HG03108 (cell line): Measurements from ENCODE around the gene ZMYND11.

ENCODE experiments used
- ATAC-seq: cut with Tn5 transposase; IDR thresholded peaks from one replicate; pipeline ENCODE4 v1.9.1; 2021; ENCODE audit warnings: moderate library complexity; ENCODE audit not compliant: unreplicated experiment

ZMYND11 gene

GRCh38 chr10:190216-190615, 55.0 kb downstream of the ZMYND11 start:
- no peak for ATAC-seq

GRCh38 chr10:191703-192518, 56.7 kb downstream of the ZMYND11 start:
- no peak for ATAC-seq

- ATAC-seq = no peak
Observed at GRCh38 chr10:194281-194680, 59.0 kb downstream of the ZMYND11 start.

GRCh38 chr10:200405-200804, 65.2 kb downstream of the ZMYND11 start:
- no peak for ATAC-seq

- no peak for ATAC-seq
Observed at GRCh38 chr10:201328-201771, 66.1 kb downstream of the ZMYND11 start.

GRCh38 chr10:208616-209015, 73.4 kb downstream of the ZMYND11 start:
- ATAC-seq = no peak

GRCh38 chr10:209357-209756, 74.1 kb downstream of the ZMYND11 start:
- no peak for ATAC-seq

- ATAC-seq = no peak
Observed at GRCh38 chr10:210297-210696, 75.0 kb downstream of the ZMYND11 start.

GRCh38 chr10:215444-215843, 80.2 kb downstream of the ZMYND11 start:
- no peak for ATAC-seq

GRCh38 chr10:218798-219197, 83.5 kb downstream of the ZMYND11 start:
- ATAC-seq = no peak

GRCh38 chr10:219731-220472, 84.6 kb downstream of the ZMYND11 start:
- ATAC-seq = no peak

- ATAC-seq = no peak
Observed at GRCh38 chr10:224571-224970, 89.3 kb downstream of the ZMYND11 start.

- no peak for ATAC-seq
Observed at GRCh38 chr10:226018-226417, 90.8 kb downstream of the ZMYND11 start.

- ATAC-seq = no peak
Observed at GRCh38 chr10:227014-227413, 91.8 kb downstream of the ZMYND11 start.

GRCh38 chr10:228366-228765, 93.1 kb downstream of the ZMYND11 start:
- ATAC-seq = no peak

GRCh38 chr10:230758-231157, 95.5 kb downstream of the ZMYND11 start:
- ATAC-seq = no peak

GRCh38 chr10:232061-232460, 96.8 kb downstream of the ZMYND11 start:
- ATAC-seq = no peak

- no peak for ATAC-seq
Observed at GRCh38 chr10:232878-233277, 97.6 kb downstream of the ZMYND11 start.

GRCh38 chr10:234708-235406, 99.6 kb downstream of the ZMYND11 start:
- ATAC-seq = no peak

GRCh38 chr10:235915-236314, 100.7 kb downstream of the ZMYND11 start:
- ATAC-seq = no peak

- ATAC-seq = no peak
Observed at GRCh38 chr10:239109-239508, 103.9 kb downstream of the ZMYND11 start.

GRCh38 chr10:241451-241850, 106.2 kb downstream of the ZMYND11 start:
- no peak for ATAC-seq
